HepG2 (cell line): ENCODE data around the gene SCUBE1. TPM values are rescaled to one million over a fixed set of nuclear protein-coding genes. Genes with fewer than 3 reads are reported as not detected.

Experiments used
- ATAC-seq: fragments of 200-7000 bp; cut with Tn5 transposase; 3 replicates; pipeline ENCODE4 v1.9.1; 2020; ENCODE audit warnings: mild to moderate bottlenecking, moderate library complexity
- BruUV-seq: library from RNA; stranded (reverse); fragments of 400-500 nt; replicated peaks from 2 replicates; lab custom pipeline; 2021; lab: Mats Ljungman, UMichigan
- CTCF ChIA-PET: fragments of 300-600 bp; formaldehyde crosslinking; extraction: SDS; loops from one replicate; lab custom pipeline; 2021; ENCODE audit warnings: low total read pairs, inconsistent platforms, low intra/inter-chr PET ratio; lab: Yijun Ruan, JAX
- POLR2A ChIA-PET: fragments of 350-600 bp; sonication (Branson Sonifier 250); formaldehyde crosslinking; loops from one replicate; lab custom pipeline; 2020; ENCODE audit warnings: antibody characterized with exemption, inconsistent platforms; lab: Yijun Ruan, JAX
- DNase-seq: peaks from one replicate; pipeline ENCODE4 v3.0.0-alpha.2; 2015; ENCODE audit warnings: low spot score
- FAIRE-seq: peaks from 3 replicates; lab custom pipeline; 2011; peaks lifted over from hg19 to GRCh38; lab: Jason Lieb, UNC
- H2AFZ ChIP-seq: one replicate; pipeline ENCODE4 v1.6.1; 2011; ENCODE audit warnings: low read length, inconsistent platforms
- H3K27ac ChIP-seq: fragments of 300-600 bp; 3 replicates; pipeline ENCODE4 v1.8.0; 2011; ENCODE audit warnings: mixed run types, mild to moderate bottlenecking, mixed read lengths, low read length, inconsistent platforms; ENCODE audit not compliant: insufficient read depth; ENCODE audit errors: extremely low read length
- H3K27me3 ChIP-seq, 2 experiments: fragments of 200-600 bp in 1 of 2; 2 replicates in 1 of 2; 3 replicates in 1 of 2; pipeline versions ENCODE4 v1.6.0 to v1.8.0; 2011; ENCODE audit warnings: low read length in 2 of 2, mild to moderate bottlenecking in 2 of 2, moderate library complexity in 2 of 2, inconsistent platforms in 1 of 2; ENCODE audit not compliant: insufficient read depth in 2 of 2, control insufficient read depth in 1 of 2
- H3K36me3 ChIP-seq, 2 experiments: fragments of 200-600 bp in 1 of 2; replicated peaks in 1 of 2; 2 replicates in 1 of 2; 3 replicates in 1 of 2; pipeline versions ENCODE4 v1.5.1 to v1.8.0; 2011; ENCODE audit warnings: low read length in 2 of 2, inconsistent platforms in 1 of 2; ENCODE audit not compliant: insufficient read depth in 2 of 2, control insufficient read depth in 1 of 2
- H3K4me1 ChIP-seq: 2 replicates; pipeline ENCODE4 v1.5.1; 2012; ENCODE audit warnings: low read length, inconsistent platforms; ENCODE audit not compliant: insufficient read depth
- H3K4me2 ChIP-seq: 2 replicates; pipeline ENCODE4 v1.6.0; 2011; ENCODE audit warnings: low read depth, low read length, inconsistent platforms
- H3K4me3 ChIP-seq, 3 experiments: fragments of 200-600 bp in 1 of 3; sonication (generic), shearing (Covaris generic) in 1 of 3; replicated peaks in 1 of 3; 2 replicates each; pipeline ENCODE4 v1.5.1; 2011 to 2016; ENCODE audit warnings: low read length in 3 of 3, inconsistent platforms in 2 of 3, low read depth in 2 of 3, mild to moderate bottlenecking in 2 of 3, control low read depth in 1 of 3, mixed read lengths in 1 of 3; ENCODE audit not compliant: insufficient read depth in 1 of 3
- H3K79me2 ChIP-seq: one replicate; pipeline ENCODE4 v1.6.1; 2011; ENCODE audit warnings: low read length, inconsistent platforms; ENCODE audit not compliant: insufficient read depth
- H3K9ac ChIP-seq: 2 replicates; pipeline ENCODE4 v1.6.0; 2011; ENCODE audit warnings: mild to moderate bottlenecking, low read depth, low read length, inconsistent platforms; ENCODE audit not compliant: insufficient read depth
- H3K9me3 ChIP-seq: 2 replicates; pipeline ENCODE4 v1.5.1; 2012; ENCODE audit warnings: mild to moderate bottlenecking, low read length
- H4K20me1 ChIP-seq: 2 replicates; pipeline ENCODE4 v1.6.0; 2011; ENCODE audit warnings: inconsistent platforms, mild to moderate bottlenecking, low read length, moderate library complexity; ENCODE audit not compliant: insufficient read depth
- ELF4 ChIP-seq: sonication (generic); formaldehyde crosslinking; IDR thresholded peaks from 2 replicates; pipeline ENCODE4 v1.5.0; 2020; ENCODE audit warnings: missing genetic modification reagents, mild to moderate bottlenecking, moderate library complexity, borderline replicate concordance
- EP300 ChIP-seq, 3 experiments: sonication (generic) in 1 of 3; formaldehyde crosslinking in 1 of 3; IDR thresholded peaks; 2 replicates each; pipeline versions ENCODE4 v1.5.1 to v1.6.1; 2011 to 2020; ENCODE audit warnings: low read depth in 2 of 3, low read length in 2 of 3, borderline replicate concordance in 1 of 3, improper control_type of control experiment in 1 of 3, mild to moderate bottlenecking in 1 of 3, missing genetic modification reagents in 1 of 3, moderate library complexity in 1 of 3
- HNRNPLL ChIP-seq: fragments of 200-400 bp; formaldehyde crosslinking; IDR thresholded peaks from 2 replicates; pipeline ENCODE4 v1.6.1; 2017; ENCODE audit warnings: mild to moderate bottlenecking, low read depth, low read length; ENCODE audit not compliant: poor library complexity, severe bottlenecking
- KDM2A ChIP-seq: sonication (generic); formaldehyde crosslinking; IDR thresholded peaks from 2 replicates; pipeline ENCODE4 v1.4.0; 2020; ENCODE audit warnings: low read depth, missing genetic modification reagents, borderline replicate concordance
- POLR2G ChIP-seq: fragments of 200-400 bp; formaldehyde crosslinking; IDR thresholded peaks from 2 replicates; pipeline ENCODE4 v1.6.1; 2018; ENCODE audit warnings: mild to moderate bottlenecking, low read depth, low read length, moderate library complexity
- ZMYM3 ChIP-seq: sonication (generic); formaldehyde crosslinking; IDR thresholded peaks from 2 replicates; pipeline ENCODE4 v1.5.1; 2020; ENCODE audit warnings: mild to moderate bottlenecking, missing genetic modification reagents
- ZNF468 ChIP-seq: sonication (generic); formaldehyde crosslinking; IDR thresholded peaks from 2 replicates; pipeline ENCODE4 v1.8.0; 2022; ENCODE audit warnings: mild to moderate bottlenecking, moderate library complexity, missing genetic modification reagents
- ZNF629 ChIP-seq: sonication (generic); formaldehyde crosslinking; conservative IDR thresholded peaks from 2 replicates; pipeline ENCODE4 v1.5.0; 2020; ENCODE audit warnings: missing genetic modification reagents
- WGBS: methylation state at CpG from one replicate; pipeline ENCODE4 v1.1.6; 2017; ENCODE audit warnings: low lambda C conversion rate; 5-methylcytosine and 5-hydroxymethylcytosine counted together
- in situ Hi-C: cut with HindIII; loops from 2 replicates; pipeline ENCODE4 v1.10.0; 2017; ENCODE audit warnings: low pct_unique_long_range_greater_than_20kb; ENCODE audit not compliant: extremely low pct_ligation_motif_present
- intact Hi-C: fragments of 100-400 bp; cut with micrococcal nuclease; formaldehyde crosslinking; loops from one replicate; pipeline ENCODE4 v1.10.0; 2022; ENCODE audit not compliant: unreplicated experiment
- polyA plus RNA-seq, 8 experiments: library from polyadenylated mRNA; depleted of rRNA in 3 of 8; stranded (reverse) in 7 of 8; unstranded in 1 of 8; fragments of >200 nt; fragmentation: Illumina TruSeq in 4 of 8; extraction: Trizol in 4 of 8; gene quantifications; 2 replicates each; pipeline versions ENCODE4 v1.2.1 to v1.2.3, GENCODE V29; 2011 to 2016; ENCODE audit warnings: low read depth in 4 of 8, missing spikeins in 1 of 8, mixed read lengths in 1 of 8; ENCODE audit not compliant: insufficient read depth in 1 of 8
- total RNA-seq, 5 experiments: library from RNA; depleted of rRNA; stranded (reverse); fragments of >200 nt; fragmentation: Illumina TruSeq; extraction: Trizol; gene quantifications; 2 replicates each; pipeline ENCODE4 v1.2.3, GENCODE V29; 2016; ENCODE audit warnings: low read depth in 1 of 5

Gene SCUBE1
- total and polyA plus RNA-seq, 2 of the 13 experiments (the other 11 are each of a cell fraction or from before 2014, with no cell fraction given), result under 0.01 to 0.05 TPM

DNA sequence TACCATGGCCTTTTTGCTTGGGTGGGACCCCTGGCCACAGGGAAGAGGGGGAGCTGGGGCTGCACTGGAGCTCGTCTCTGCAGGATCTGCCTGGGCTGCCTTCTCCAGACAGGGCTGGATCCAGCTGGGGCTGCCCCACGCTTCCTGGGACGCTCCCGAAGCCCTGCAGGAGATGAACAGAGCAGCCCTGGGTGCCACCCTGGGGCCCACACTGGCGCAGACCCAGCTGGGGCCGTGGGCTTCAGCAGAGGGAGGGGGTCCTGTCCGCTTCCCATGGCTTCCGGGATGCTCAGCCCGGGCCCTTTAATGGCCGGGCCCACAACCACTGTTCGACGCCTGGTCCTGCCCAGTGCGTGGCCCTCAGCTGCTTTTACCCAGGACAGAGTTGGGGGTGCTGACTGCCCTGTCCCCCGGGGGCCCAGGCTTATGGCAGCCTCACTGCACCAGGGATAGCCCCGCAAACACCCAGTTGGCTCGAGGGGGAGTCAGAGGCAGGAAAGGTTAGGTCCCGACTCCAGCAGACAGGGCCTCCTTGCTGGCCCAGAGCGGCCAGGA is 179.9 kb downstream of the SCUBE1 start:
- DNase-seq (no peak), FAIRE-seq (no peak)
- no TSS peak for BruUV-seq

DNA sequence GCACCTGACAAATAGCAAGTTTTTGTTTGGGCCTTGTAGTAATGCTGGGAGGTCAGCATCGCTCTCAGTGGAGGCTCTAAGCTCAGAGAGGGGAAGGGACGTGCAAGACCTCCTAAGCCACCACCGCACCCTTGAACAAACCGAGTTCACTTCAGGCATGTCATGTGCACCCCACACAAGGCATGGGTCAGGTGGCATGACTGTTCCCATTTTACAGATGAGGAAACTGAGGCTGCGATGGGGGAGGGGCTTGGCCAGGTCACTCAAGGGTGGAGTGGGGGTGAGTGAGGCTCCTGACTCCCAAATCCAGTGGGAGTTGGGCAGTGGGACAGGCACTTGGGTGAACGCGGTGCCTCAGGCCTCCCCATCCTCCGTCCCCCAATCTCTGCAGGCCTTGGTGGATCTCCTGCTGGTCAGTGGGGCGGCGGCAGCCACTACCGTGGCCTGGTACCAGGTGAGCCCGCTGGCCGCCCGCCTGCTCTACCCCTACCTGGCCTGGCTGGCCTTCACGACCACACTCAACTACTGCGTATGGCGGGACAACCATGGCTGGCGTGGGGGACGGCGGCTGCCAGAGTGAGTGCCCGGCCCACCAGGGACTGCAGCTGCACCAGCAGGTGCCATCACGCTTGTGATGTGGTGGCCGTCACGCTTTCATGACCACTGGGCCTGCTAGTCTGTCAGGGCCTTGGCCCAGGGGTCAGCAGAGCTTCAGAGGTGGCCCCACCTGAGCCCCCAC is 180.6 kb downstream of the SCUBE1 start:
- DNase-seq, result no peak
- CTCF ChIA-PET, result no interaction called here
- in situ Hi-C loops, result no loop called here
- TF ChIP-seq ELF4 (CRISPR knock-in tag) (no peak), HNRNPLL (peak; percentile 26), ZMYM3 (CRISPR knock-in tag) (0 out of 2 replicates have a peak, but pooled peaks have one; percentile 32), EP300 (IDR thresholded peaks at IDR 0.05; ENCODE audit: low read depth in 2 of 2, low read length in 2 of 2) (no peak), EP300 (CRISPR knock-in tag; IDR thresholded peaks at IDR 0.05; ENCODE audit: borderline replicate concordance) (no peak), ZNF629 (CRISPR knock-in tag) (peak; percentile 78), KDM2A (CRISPR knock-in tag) (0 out of 2 replicates have a peak, but pooled peaks have one; percentile 19), ZNF468 (CRISPR knock-in tag) (no peak)
- BruUV-seq, result no TSS peak
- POLR2A ChIA-PET, result no interaction called here
- no peak for ATAC-seq
- Histone ChIP-seq H3K4me2 (no peak overlapping the region), H3K36me3 (no peaks in the 10 kb centered on the region; a peak in 1 of 5 replicates), H3K27me3 (peaks cover 8 to 13% of the 10 kb centered on the region in 2 experiments; a peak in 4 of 5 replicates), H3K9ac (no peak overlapping the region), H3K9me3 (no peaks in the 10 kb centered on the region), H3K4me1 (peaks cover 23% of the 10 kb centered on the region), H3K79me2 (no peaks in the 10 kb centered on the region), H4K20me1 (no peaks in the 10 kb centered on the region), H2AFZ (no peak overlapping the region), H3K4me3 (no peak overlapping the region), H3K27ac (no peak overlapping the region)
- 42% methylated on average over 5 of the region's 24 CpGs for WGBS
- FAIRE-seq, result no peak
- intact Hi-C loops, result no loop called here

More for the DNA sequence above, 179.9 kb downstream of the SCUBE1 start:
- 21% methylated on average over 3 of the region's 18 CpGs for WGBS
- H3K36me3 ChIP-seq, result peaks cover 0 to 4% of the 10 kb centered on the region in 2 experiments; a peak in 1 of 5 replicates
- intact Hi-C loops (no loop called here), in situ Hi-C loops (no loop called here)
- H3K79me2 ChIP-seq, result no peaks in the 10 kb centered on the region
- ChIA-PET CTCF (no interaction called here), POLR2A (no interaction called here)
- H3K9me3 ChIP-seq, result no peaks in the 10 kb centered on the region
- TF ChIP-seq POLR2G, result no peak
- no peak overlapping the region for H3K27ac ChIP-seq
- no peak overlapping the region for H3K9ac ChIP-seq
- peaks cover 8 to 13% of the 10 kb centered on the region in 2 experiments; a peak in 4 of 5 replicates for H3K27me3 ChIP-seq
- H4K20me1 ChIP-seq, result no peaks in the 10 kb centered on the region
- H3K4me1 ChIP-seq, result peaks cover 15% of the 10 kb centered on the region
- H2AFZ ChIP-seq, result no peak overlapping the region
- peak; percentile 16 for ATAC-seq
- H3K4me2 ChIP-seq, result peak overlapping the region; percentile 19; the same call in 1 of the 2 replicates
- H3K4me3 ChIP-seq, result no peak overlapping the region
